Pulmonary artery endothelial cell (primary cell): ENCODE measurements around the gene NRN1. TPM values are rescaled to one million over a fixed set of nuclear protein-coding genes. Genes with fewer than 3 reads are reported as not detected.
"Not testable (repeated sequence)": the region's sequence is repeated elsewhere in the genome, so short reads cannot be mapped to it uniquely, and the experiment has no call there.

Experiments
- DNase-seq: peaks from one replicate; pipeline ENCODE4 v3.0.0-alpha.2; 2011; ENCODE audit warnings: low read depth, low spot score
- total RNA-seq: library from RNA; depleted of rRNA; stranded (reverse); fragments of >200 nt; gene quantifications from 2 replicates; pipeline ENCODE4 v1.2.3, GENCODE V29; 2014

The NRN1 gene, protein sequence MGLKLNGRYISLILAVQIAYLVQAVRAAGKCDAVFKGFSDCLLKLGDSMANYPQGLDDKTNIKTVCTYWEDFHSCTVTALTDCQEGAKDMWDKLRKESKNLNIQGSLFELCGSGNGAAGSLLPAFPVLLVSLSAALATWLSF
- total RNA-seq = 1.7 and 4.2 TPM in 2 replicates

DNA sequence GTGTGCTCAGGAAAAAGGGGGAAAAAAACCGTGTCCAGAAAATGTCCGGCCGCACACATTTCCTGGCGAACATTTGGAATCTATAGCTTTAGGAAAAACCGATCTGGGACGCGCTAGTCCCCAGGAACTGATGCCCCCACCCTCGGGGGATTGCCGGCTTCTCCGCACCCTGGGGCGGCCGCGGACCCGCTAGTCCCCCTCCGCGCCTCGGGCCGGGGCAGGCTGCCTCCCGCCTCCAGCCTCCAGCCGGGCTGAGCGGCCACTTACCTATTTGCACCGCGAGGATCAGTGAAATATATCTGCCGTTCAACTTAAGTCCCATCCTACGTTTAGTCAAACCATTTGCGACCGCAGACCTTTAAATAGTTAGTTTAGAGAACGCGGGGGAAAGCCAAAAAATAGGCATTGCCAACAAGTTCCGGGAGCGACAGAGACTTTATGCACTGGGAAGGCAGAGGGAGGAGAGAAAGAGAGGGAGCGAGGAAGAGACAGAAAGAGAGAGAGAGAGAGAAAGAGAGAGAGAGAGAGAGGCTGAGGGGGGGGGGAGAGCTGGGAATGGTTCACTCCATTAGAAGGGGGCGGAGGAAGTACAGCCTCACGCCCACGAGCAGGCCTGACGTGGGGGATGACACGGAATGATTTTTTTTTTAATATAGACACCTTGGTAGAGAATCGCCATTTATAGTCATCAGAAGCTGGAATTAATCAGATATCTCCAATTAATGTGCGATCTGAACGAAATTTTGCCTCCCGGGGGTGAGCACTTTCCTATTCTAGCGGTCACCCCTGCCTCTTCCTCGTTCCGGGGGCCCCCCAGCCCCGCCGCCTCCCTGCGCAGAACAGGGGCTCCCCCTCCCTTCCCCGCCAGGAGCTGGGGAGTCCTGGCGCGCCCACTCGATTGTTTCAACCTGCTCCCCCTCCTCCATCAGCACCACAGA is at the start of gene NRN1:
TSS of gene NRN1 (minus strand) at position 498 of the 938 bp plus-strand sequence. CDS start at position 322, 176 bp downstream.
- no peak for DNase-seq

DNA sequence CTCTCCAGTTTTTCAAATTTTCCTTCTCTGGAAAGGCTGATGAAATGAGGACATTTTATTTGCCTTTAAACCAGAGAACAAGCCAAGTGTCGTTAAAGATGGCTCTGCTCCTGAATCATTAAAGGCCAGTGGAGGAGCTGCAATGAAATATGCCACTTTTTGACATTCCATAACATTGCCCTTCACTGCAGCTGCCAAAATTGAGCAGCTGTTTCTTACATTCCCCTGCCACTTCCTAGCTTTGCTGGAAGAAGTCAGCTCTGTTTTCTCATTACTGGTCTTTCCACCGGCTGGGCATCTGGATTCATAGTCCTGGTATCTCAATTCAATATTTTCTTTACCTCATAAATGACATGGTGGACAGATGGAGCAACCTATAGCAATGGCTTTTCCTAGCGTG is 45.5 kb upstream of the NRN1 start:
- DNase-seq = no peak

DNA sequence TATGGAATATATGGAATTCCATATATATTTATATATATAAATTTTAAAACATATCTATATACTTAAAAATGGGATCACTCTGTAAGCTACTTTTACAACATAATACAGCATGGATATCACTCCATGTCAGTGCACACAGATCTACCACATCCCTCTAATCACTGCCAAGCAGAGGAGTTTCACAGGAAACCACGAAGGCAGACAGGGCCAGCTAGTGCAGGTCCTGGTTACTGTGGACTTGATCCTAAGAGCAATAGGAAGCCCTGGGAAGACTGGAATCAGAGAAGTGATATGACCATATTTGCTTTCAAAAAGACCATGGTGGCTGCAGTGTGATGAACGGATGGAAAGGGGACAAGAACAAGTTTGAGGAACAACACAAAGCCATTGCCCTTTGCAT is 40.0 kb upstream of the NRN1 start:
- DNase-seq = no peak

DNA sequence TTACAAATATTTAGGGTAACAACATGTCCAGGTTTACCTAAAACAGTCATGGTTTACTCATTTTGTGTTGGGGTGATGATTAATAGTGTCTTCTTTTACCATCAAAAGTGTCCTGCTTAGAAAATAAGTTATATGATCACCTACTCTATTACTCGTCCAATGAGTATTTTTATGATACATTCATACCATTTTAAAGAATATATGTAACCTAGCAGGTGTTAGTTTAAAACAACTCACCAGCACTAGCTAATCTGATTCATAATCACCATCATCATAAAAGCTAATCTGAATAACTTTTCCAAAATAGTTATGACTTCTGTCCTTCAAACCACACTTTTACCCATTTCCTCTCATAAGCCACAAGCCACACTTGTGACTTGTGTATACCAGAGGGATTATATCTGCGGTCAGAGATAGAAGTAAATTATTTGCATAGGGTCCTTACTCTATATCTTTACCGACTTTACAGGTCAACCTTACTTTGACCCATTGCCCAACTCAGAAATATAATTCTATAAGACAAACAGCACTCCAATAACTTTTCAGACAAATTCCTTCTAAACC is 33.3 kb upstream of the NRN1 start:
- DNase-seq = no peak

DNA sequence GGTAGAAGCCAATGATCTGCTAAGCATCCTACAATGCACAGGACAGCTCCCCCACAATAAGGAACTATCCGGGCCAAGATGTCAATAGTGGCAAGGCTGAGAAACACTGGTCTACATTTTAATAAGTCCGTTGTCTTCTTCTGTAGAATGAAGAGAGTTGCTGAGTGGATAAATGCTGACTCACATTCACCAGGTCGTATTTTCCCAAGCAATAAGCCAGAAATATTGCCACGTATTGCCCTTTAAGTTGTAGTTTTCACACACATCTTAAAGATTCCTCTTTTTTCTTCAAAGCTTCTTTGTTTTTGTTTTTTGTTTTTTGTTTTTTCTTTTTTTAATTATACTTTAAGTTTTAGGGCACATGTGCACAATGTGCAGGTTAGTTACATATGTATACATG is 30.5 kb upstream of the NRN1 start:
- no peak for DNase-seq

DNA sequence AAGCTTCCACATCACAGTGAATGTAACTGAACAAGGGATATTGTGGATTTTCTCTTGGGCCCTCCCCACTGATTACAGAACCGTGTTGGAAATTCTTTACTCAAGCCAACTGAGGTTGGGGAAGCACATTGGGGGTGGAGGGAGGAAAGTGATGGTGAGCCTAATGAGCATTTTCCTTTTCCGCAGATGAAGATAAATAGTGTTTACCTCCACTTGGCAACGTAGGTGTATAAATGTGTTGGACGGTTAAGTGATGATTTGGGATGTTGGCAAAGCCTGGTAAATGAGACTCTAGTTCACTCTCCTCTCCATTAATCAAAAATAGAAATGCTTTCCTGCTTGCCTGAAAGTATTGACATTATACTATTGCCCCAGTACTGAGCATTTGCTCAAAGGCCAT is 27.1 kb upstream of the NRN1 start:
- no peak for DNase-seq

DNA sequence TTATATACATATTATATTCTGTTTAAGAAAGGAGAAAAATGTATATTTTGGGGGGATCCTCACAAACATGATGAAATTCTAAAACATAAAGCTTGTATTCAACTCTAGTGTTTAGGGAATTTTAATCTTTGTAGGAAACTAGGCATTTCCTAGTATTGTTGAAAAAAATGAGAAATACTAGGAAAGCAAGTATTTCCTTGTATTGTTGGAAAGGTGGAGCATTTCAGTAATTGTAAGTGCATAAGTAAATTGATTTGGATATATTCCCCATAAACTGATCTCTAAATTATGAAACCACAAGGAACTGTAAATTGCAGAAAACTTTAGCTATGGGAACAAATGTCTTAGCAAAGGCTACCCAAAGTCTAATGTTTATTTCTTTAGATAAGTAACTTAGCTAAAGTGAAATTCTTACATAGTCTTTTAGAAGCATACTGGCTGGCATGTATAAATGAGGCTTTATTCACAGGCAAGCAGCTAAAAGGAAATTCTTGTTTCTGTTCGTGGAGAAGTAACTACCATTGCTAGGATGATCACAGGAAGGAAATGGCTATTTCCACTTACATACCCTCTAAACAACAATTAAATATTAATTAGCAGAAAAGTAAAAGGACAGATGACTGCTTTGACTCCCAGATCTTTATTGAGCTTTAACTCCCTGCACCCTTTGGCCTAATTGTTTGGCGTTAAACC is 19.9 kb upstream of the NRN1 start:
- no peak for DNase-seq

DNA sequence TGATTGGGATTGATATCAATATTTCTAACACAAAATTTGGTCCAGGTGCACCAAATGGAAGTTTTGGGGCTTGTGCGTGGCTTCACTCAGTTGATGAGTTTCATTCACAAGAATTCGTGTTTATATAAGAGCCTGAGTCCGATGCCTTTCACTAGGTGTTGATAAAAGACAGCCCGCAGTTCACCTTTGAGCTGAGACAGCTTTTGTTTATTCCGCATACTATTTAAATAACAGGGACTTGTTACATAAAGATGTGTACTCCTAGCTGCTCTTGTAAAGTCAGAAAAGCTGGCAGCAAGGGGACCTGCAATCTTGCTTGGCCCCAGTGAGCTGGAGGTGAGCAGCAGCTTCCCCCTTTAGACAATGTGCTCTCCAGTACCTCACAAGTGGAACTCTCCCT is 19.0 kb upstream of the NRN1 start:
- no peak for DNase-seq

DNA sequence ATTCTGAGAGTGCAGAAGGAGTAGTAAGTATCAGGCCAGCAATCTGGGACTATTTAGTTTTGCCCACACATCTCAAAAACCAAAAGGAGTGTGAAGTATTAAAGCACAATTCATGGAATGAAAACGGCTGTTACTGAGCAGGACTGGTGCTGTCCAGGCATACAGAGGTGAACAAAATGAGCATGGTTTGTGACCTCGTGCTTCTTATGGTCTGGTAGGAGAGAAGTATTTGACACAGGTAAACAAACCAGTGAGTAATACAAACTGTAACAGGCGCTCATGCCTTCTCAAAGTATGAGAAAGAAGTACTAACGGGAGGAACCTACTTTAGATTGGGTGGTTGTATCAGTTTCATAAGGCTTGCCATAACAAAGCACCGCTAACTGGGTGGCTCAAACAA is 17.5 kb upstream of the NRN1 start:
- DNase-seq = no peak

DNA sequence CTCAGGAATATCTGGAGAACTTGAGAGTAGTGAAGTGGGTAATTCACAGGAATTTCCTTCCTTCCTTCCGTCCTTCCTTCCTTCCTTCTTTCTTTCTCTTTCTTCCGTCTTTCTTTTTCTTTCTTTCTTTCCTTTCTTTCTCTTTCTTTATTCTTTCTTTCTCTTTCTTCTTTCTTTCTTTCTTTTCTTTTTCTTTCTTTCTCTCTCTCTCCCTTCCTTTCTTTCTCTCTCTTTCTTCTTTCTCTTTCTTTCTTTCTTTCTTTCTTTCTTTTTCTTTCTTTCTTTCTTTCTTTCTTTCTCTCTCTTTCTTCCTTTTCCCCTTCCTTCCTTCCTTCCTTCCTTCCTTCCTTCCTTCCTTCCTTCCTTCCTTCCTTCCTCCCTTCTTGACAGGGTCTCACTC is 16.1 kb upstream of the NRN1 start:
- not testable (repeated sequence) for DNase-seq

DNA sequence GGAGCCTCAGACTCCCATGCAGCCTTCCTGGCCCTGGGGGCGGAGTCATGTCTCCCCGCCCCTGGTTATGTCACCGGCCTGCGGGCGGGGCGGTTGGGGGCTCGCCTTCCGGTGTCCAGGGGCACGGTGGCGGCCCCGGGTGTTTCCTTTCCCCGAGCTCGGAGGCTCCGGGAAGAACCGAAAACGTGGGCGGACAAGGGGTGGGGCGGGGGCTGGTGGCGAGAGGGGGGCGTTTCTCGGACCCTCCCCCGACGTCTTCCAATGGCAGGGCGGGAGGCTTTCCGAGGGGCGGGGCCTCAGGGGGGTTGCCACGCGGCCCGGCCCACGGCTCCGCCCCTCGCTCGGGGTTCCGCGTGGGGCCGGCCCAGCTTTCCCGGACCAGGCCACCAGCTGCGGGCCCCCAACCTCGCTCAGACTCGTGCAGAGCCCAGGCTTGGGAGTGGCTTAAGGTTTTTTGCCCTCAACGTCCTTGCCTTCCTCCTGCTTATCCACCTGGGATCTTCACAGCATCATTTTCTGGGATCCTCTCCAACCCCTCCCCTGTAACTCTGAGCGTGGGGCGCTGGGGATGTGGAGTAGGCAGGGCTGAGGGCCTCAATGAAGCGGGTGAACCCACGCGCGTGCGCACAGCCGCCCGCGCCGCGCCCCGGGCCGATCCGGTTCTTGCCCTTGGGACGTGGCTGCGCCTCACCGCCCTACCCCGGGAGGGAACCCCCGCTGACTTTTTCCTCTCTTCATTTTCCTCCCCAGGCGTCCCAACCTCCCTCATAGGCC is 2.1 kb upstream of the NRN1 start:
- no peak for DNase-seq

DNA sequence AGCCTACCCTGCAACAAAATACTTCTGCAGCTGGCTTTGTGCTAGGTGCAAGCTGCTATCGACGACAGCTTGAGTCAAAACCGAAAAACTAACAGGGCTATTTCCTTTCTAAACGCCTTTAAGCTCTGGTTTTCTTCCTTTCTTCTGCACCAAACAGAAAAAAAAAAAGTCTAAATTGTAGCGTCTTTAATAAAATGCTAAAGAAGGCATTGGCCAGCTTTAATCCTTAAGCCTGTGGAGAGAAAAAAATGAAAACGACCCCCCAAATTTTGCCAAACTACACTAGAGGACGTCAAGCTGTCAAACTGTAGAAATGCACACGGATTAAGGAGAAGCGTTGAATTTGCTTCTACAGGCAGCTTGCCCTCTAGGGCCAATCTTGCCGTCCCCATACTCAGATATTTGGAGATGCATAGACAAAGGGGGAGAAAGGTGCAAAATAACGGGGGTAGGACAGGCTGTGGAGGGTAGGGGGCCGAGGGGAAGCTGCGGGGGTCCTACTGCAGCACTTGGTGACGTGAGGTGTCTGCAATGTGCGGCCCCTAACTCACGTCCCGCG is 1.4 kb upstream of the NRN1 start:
- DNase-seq = no peak

DNA sequence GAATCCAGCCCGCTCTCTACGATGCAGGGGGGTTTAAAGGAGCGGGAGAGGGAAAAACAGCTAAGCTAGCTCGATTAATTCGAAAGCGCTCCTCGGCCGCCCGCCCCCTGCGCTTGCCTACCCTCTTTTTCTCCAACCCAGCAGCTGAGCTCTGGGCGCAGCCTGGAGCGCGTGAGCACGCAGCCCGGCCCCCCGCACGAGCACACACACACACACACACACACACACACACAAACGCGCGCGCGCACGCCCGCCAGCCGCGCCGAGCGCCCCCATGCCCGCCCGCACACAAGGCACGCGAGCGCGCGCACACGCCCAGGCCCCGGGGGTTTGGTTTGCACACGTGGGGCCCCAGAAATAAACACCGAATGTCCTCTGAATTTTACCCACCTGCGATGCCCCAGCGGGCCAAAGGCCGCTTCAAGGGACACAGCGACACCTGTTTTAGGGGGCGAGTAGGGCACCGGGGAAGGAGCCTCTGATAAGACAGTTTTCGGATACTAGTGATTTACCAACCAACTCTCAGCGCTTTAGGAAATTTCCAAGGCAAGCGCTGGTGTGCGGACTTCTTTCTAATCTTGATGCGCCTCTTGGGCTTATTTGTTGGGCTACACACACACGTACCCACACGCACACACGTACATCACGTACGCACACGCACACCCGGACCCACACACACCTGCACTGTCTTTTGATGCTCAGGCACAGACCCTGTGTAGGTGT is 802 bp upstream of the NRN1 start:
- no peak for DNase-seq

DNA sequence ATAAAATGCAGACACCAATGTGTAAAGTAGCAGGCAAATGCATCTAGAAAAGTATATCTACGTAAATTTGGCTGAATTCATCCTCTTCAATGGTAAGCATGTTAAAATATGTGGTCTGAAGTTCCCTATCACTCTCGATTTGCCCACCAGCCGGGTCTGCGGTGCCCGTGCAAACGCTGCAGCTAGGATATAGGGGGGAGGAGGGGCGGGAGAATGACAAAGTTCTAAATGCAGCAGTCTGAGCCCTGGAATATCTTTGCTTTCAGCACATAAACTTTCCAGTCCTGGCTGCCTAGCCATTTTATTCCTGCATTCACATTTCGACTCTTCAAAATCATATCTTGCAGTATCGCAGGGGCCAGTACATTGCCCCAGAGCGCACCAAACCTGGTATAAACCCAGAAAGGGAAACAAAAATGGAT is 708 bp downstream of the NRN1 start:
- DNase-seq = no peak

DNA sequence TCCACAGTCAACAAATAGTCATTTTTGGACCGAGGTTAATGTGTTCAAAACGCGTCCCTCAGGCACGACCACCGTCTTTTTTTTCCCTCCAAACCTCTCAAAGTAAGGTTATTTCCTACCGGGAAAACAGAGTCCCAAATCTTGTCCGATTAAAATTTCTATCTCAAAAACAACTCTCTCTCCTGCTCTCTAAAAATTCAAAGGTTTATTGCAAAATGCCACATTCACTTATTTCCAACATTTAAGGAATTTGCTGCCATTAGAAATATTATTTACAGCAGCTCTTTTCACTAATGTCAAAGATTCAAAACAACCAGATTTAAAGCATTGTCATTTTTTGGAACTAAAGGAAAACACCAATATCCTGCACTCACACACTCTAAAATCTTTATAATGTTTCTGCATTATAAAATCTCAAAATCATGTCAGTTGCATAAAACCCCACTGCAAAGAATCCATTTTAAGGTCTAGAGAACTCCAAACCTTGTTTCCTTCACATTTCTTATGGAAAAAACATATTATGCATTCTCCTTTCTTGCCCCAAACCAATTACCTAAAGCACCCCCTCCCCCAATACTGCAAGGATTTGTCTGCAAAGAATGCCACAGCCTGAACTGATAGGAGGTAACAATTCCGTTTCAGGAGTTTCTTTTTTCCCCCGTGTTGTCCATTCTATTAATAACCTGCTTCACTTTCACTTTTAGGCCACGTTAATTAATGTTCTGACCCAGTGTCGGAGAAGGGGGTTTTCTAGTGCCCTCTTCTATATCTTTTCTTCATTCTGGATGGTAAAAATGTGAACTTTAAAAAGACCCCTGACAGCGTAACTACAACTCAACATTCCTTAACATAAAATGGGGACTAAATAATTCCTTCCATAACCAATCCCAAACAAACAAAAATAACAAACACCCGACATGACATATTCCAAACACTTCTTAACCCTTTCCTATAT is 1.4 kb downstream of the NRN1 start:
- DNase-seq = no peak

DNA sequence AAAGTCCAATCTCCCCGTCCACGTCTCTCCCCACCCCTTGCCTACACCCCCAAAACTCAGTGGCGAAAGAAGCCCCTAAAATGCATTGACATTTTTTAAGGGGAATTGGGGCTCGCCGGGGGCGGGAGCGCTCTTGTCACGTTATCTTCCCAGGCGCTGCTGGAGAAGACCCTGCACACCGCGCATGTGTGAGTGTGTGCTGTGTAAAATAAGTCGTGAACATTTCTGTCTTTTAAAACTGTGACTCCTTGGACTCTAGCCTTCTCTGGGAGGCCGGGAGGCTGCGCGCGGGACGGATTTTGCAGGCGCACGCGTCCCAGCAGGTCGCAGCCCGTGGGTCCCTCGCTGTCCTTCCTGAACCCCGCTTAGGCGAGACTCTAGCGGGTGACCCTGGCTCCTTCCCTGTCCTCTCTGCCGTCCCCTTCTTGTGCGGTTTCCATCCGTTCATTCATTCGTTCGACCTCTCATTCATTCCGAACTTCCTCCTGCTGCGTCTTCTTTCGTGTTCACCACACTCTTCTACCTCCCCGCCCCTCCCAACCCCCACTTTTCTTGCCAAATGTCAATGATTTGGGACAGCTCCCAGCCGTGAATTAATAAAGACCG is 2.2 kb downstream of the NRN1 start:
- no peak for DNase-seq

DNA sequence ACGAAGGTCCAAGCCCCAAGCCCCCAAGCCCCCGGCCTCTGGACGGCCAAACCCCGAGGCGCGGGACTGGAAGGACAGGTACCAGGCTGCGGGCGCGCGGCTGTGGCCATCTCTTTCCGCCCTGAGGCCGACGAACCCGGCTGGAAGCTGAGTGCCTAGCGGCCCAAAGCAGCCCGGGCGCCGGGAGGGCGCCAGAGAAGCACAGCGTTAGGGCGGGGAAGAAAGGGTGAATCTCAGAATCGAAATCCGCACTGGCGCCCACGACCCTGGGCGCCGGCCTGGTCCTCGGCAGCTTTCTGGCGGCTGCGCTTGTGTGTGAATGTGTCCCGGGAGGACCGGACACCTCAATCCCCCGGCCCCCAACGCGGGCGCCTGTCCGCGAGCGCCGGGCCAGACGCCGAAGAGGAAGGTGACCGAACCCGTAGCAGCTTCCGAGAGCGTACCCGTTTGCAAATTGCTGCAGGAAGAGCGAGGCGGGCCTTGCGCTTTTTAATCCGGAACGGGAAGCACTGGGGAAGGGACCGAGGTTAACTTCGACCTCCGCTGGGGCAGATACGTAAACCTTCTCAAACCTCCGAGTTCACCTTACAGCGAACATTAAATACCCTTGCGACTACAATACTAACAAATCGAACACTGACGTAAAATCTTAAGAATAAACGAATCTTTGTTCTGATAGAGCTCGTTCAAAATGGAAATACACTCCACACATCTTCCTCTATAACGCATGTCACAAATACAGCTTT is 2.9 kb downstream of the NRN1 start:
- no peak for DNase-seq
